NT2/D1 (cell line): ENCODE measurements around the gene CKAP5.

ENCODE experiments used
- YY1 ChIP-seq: IDR thresholded peaks from 2 replicates; pipeline ENCODE4 v1.6.1; 2011; ENCODE audit not compliant: insufficient read length, insufficient read depth
- ZNF274 ChIP-seq: IDR thresholded peaks from 2 replicates; pipeline ENCODE4 v1.6.1; 2011; ENCODE audit warnings: mild to moderate bottlenecking, low read depth, low read length

DNA sequence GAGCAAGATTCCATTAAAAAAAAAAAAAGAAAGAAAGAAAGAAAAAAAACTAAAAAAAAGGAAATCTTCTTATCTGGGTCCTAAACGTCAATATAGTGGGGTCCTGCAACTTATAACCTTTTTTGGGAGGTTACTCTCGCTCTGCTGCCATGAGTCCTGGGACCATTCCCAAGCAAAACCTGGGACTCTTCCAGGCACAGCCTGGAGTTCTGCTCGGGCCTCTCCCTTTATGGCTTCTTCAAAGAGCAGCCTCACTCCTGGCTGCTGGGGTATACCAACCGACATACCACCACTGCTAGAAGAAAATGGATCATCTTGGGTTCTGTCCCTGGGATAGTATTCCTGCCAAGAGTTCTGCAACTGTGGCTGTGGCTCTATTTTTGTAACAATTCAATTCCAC lies 14.1 kb upstream of the CKAP5 start:
- TF ChIP-seq ZNF274 (no peak), YY1 (no peak)
